Activated CD8-positive, alpha-beta T cell treated with anti-CD3 and anti-CD28 coated beads for 36 hours (primary cell): ENCODE measurements around the gene MRM2. TPM values are rescaled to one million over a fixed set of nuclear protein-coding genes. Genes with fewer than 3 reads are reported as not detected.
"Not testable (repeated sequence)": the region's sequence is repeated elsewhere in the genome, so short reads cannot be mapped to it uniquely, and the experiment has no call there.

Experiments
- ATAC-seq: fragments of 200-7000 bp; cut with Tn5 transposase; one replicate; pipeline ENCODE4 v1.10.0; 2021; ENCODE audit warnings: mild to moderate bottlenecking, moderate library complexity
- CTCF ChIA-PET: fragments of 350-600 bp; sonication (Branson Sonifier 250); formaldehyde crosslinking; loops from one replicate; lab custom pipeline; 2021; ENCODE audit warnings: antibody characterized with exemption; lab: Charles Lee
- POLR2A ChIA-PET: fragments of 350-600 bp; sonication (Branson Sonifier 250); formaldehyde crosslinking; loops from one replicate; lab custom pipeline; 2021; ENCODE audit warnings: antibody characterized with exemption; lab: Charles Lee
- DNase-seq: peaks from one replicate; pipeline ENCODE4 v3.0.0-alpha.2; 2020
- H3K27ac Mint-ChIP-seq: one replicate; pipeline ENCODE4 v1.8.0; 2021; ENCODE audit warnings: mild to moderate bottlenecking, mixed read lengths
- H3K27me3 Mint-ChIP-seq: one replicate; pipeline ENCODE4 v1.8.0; 2021; ENCODE audit warnings: mixed read lengths
- H3K36me3 Mint-ChIP-seq: one replicate; pipeline ENCODE4 v1.8.0; 2021; ENCODE audit warnings: low read depth, mixed read lengths
- H3K4me1 Mint-ChIP-seq: one replicate; pipeline ENCODE4 v1.8.0; 2021; ENCODE audit warnings: low read depth, mixed read lengths
- H3K4me3 Mint-ChIP-seq: one replicate; pipeline ENCODE4 v1.8.0; 2021; ENCODE audit warnings: mild to moderate bottlenecking, moderate library complexity, mixed read lengths
- H3K9me3 Mint-ChIP-seq: one replicate; pipeline ENCODE4 v1.8.0; 2021; ENCODE audit warnings: mixed read lengths
- intact Hi-C: fragments of 100-400 bp; cut with micrococcal nuclease; formaldehyde crosslinking; loops from one replicate; pipeline ENCODE4 v1.10.0; 2022
- total RNA-seq, 2 experiments: library from RNA; stranded (reverse); gene quantifications; one replicate each; pipeline ENCODE4 v1.2.3, GENCODE V29; 2021
- TF ChIP-seq, protein P1 (sequence below): fragments of 200-600 bp; IDR thresholded peaks from one replicate; pipeline ENCODE4 v1.8.0; 2022; ENCODE audit warnings: antibody characterized with exemption, mild to moderate bottlenecking

MRM2 gene
- total RNA-seq, 2 experiments from 2014 or later: 30.3 to 31.9 TPM

DNA sequence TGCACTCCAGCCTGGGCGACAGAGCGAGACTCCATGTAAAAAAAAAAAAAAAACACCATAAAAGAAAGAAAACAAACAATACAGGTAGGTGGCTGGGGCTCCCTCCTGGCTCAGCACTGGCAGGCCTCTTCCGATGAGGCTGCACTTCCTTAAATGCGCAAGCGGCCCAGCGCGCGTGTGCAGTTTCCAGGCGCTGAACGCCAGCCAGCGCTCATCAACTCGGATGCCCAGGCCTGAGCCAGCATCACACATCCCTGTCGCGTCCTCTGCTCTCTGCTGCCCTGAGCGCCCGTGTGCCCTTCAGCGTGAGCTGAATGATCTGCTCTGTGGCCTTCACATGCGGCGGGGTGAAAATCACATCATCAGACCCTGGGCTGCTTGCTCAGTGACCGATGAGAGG is 31.9 kb upstream of the MRM2 start:
- TF ChIP-seq, protein P1, sequence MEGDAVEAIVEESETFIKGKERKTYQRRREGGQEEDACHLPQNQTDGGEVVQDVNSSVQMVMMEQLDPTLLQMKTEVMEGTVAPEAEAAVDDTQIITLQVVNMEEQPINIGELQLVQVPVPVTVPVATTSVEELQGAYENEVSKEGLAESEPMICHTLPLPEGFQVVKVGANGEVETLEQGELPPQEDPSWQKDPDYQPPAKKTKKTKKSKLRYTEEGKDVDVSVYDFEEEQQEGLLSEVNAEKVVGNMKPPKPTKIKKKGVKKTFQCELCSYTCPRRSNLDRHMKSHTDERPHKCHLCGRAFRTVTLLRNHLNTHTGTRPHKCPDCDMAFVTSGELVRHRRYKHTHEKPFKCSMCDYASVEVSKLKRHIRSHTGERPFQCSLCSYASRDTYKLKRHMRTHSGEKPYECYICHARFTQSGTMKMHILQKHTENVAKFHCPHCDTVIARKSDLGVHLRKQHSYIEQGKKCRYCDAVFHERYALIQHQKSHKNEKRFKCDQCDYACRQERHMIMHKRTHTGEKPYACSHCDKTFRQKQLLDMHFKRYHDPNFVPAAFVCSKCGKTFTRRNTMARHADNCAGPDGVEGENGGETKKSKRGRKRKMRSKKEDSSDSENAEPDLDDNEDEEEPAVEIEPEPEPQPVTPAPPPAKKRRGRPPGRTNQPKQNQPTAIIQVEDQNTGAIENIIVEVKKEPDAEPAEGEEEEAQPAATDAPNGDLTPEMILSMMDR: no peak
- ChIA-PET POLR2A (no interaction called here), CTCF (no interaction called here)
- no peak for ATAC-seq
- Mint-ChIP-seq H3K36me3 (peaks cover 5% of the 10 kb centered on the region), H3K4me3 (no peak overlapping the region), H3K27me3 (no peaks in the 10 kb centered on the region), H3K27ac (no peak overlapping the region), H3K9me3 (no peaks in the 10 kb centered on the region), H3K4me1 (no peaks in the 10 kb centered on the region)
- intact Hi-C loops: no loop called here
- no peak for DNase-seq

DNA sequence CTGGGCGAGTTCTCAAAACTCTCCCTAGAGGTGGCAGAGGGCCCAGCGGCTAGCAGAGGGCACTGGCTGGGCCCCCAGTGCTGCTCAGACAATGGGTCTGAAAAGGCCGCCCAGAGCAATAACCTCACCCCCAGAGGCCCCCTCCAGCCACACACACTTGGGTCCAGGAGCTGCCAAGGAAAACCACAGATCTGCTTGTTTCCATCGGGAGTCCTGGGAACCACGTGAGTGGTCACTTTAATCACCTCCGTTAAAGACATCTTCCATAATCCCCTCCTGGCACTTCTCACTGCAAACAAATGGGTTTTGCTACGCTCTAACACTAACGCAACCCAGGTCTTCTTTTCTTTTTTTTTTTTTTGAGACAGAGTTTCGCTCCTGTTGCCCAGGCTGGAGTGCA is 30.0 kb upstream of the MRM2 start:
- no peaks in the 10 kb centered on the region for H3K4me1 Mint-ChIP-seq
- no peak overlapping the region for H3K4me3 Mint-ChIP-seq
- TF ChIP-seq, protein P1: no peak
- peaks cover 5% of the 10 kb centered on the region for H3K36me3 Mint-ChIP-seq
- intact Hi-C loops: no loop called here
- ChIA-PET CTCF (no interaction called here), POLR2A (no interaction called here)
- ATAC-seq: no peak
- no peaks in the 10 kb centered on the region for H3K9me3 Mint-ChIP-seq
- H3K27ac Mint-ChIP-seq: no peak overlapping the region
- H3K27me3 Mint-ChIP-seq: no peaks in the 10 kb centered on the region
- DNase-seq: no peak

DNA sequence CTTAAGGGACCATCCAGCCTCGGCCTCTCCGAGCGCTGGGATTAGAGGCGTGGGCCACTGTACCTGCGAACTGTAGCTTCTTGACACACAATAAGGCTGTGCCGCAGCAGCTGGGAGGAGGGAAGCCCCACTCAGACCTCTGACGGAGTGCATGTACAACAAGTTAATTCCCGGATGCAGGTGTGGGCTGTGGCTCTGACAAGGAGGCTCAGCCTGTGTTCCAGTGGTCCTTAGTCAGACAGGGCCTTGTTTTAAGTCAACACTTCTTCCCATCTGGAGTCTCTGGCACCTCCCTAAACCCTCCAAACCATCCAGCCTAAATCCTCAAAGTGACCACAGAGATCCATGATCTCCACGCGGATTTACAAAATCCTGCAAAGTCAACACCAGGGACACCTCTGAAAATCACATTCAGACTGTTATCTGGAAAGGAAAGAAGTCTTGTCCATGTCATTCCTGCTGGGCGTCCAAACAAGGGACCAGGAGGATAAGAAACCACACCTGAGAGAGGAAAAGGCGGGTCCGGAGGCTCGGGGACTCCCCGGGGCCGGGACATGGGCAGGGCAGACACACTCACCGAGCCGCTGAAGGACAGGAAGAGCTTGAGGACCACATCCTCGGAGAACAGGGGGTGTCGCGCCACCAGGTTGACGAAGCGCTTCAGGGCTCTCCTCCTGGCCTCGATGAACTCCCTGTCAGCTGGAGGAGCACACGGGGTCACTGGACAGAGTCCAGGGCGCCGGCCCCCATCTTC is 29.4 kb upstream of the MRM2 start:
- ATAC-seq (no peak), DNase-seq (no peak)
- no peak overlapping the region for H3K4me3 Mint-ChIP-seq
- TF ChIP-seq, protein P1: no peak
- peaks cover 5% of the 10 kb centered on the region for H3K36me3 Mint-ChIP-seq
- no peak overlapping the region for H3K27ac Mint-ChIP-seq
- POLR2A ChIA-PET: no interaction called here
- CTCF ChIA-PET: no interaction called here
- no peaks in the 10 kb centered on the region for H3K4me1 Mint-ChIP-seq
- H3K27me3 Mint-ChIP-seq: no peaks in the 10 kb centered on the region
- intact Hi-C loops: no loop called here
- H3K9me3 Mint-ChIP-seq: no peaks in the 10 kb centered on the region

DNA sequence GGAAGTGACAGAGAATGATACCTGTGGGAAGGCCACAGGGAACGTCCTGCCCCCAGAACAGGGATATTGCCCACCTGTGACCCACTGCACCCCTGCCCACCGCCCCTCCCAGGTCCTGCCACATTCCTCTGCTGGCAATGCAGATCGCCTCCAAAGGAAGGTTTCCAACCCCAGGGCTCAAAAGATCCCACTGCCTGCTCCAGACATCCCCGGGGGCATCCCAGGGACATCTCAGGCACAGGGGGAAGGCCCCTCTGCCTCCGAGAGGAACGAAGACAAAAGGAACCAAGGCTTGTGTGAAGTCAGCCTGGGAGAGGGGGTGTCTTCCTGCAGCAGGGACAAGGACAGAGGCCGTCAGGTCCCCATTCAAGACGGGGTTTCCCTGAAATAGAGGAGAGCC is 28.5 kb upstream of the MRM2 start:
- TF ChIP-seq, protein P1: no peak
- CTCF ChIA-PET: no interaction called here
- Mint-ChIP-seq H3K27me3 (no peaks in the 10 kb centered on the region), H3K27ac (no peak overlapping the region), H3K4me1 (no peaks in the 10 kb centered on the region), H3K36me3 (peaks cover 5% of the 10 kb centered on the region), H3K9me3 (no peaks in the 10 kb centered on the region), H3K4me3 (no peak overlapping the region)
- POLR2A ChIA-PET: no interaction called here
- ATAC-seq (no peak), DNase-seq (no peak)
- intact Hi-C loops: no loop called here

DNA sequence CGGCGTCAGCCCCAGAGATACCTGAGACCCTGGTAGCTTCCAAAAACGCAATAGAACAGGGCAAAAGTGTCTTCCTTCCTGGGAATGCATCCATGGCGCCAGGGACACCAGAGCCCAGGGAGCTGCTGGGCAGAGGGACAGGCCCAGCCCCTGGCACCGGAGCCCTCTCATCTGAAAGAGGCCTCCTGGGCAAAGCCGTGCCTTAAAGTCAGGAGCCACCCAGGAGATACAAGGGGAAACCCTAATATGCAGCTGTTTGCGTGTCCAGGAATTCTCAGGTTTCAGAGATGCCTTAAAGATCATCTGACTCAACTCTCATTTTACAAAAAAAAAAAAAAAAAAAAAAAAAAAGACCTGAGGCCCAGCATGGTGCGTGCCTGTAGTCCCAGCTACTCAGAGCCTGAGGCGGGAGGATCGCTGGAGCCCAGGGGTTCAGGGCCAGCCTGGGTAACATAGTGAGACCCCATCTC is 28.0 kb upstream of the MRM2 start:
- Mint-ChIP-seq H3K27me3 (no peaks in the 10 kb centered on the region), H3K36me3 (peaks cover 5% of the 10 kb centered on the region), H3K4me3 (no peak overlapping the region), H3K9me3 (no peaks in the 10 kb centered on the region), H3K27ac (no peak overlapping the region), H3K4me1 (no peaks in the 10 kb centered on the region)
- TF ChIP-seq, protein P1: no peak
- DNase-seq: no peak
- intact Hi-C loops: no loop called here
- no peak for ATAC-seq
- ChIA-PET CTCF (no interaction called here), POLR2A (no interaction called here)

DNA sequence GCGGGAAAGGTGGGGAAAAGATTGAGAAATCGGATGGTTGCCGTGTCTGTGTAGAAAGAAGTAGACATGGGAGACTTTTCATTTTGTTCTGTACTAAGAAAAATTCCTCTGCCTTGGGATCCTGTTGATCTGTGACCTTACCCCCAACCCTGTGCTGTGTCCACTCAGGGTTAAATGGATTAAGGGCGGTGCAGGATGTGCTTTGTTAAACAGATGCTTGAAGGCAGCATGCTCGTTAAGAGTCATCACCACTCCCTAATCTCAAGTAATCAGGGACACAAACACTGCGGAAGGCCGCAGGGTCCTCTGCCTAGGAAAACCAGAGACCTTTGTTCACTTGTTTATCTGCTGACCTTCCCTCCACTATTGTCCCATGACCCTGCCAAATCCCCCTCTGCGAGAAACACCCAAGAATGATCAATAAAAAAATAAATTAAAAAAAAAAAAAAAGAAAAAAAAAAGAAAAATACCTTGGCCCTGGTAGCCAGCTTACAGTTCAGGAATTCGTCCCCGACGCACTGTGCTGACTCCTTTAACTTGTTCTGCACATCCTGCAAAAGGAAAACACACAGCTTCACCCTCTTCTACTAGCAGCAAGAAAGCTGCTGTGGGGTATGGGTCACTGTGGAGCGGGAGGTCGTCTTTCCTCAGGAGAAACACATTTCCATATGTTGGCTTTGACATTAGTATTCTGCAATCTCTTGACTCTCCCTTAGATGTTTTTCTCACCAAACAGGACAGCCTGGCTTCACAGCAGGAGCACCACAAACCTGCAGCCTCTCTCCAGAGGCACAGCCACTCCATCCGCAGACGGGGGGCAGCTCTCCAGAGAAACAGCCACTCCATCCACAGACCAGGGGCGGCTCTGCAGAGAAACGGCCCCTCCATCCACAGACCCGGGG is 27.3 kb upstream of the MRM2 start:
- H3K4me1 Mint-ChIP-seq, H3K27ac Mint-ChIP-seq, DNase-seq, POLR2A ChIA-PET, intact Hi-C loops, ATAC-seq, H3K36me3 Mint-ChIP-seq, H3K4me3 Mint-ChIP-seq, CTCF ChIA-PET, H3K9me3 Mint-ChIP-seq, H3K27me3 Mint-ChIP-seq: not testable (repeated sequence)
